ENCODE results near the gene TMEM100.

Gene TMEM100

DNA sequence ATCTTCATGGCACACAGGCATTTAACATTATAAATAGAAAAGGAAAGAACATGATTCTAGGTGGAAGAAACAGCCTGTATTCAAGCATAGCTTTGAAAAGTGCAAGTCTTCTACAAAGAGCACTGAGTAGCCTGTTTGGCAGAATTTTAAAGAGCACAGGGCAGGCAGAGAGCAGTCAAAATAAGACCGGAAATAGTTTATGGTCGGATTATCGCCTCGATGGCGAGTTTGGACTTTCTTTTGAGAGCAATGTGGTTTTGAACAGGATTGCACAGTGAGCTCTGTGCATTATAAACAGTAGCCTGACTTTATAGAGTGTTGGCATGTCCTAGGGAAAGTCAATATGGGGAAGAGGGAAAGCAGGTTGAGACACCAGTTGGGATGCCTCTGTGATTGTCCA lies 6.2 kb upstream of the TMEM100 start:
- no peak for DNase-seq (ENCODE audit: low read depth)
- no peak for TF ChIP-seq CTCF (conservative IDR thresholded peaks at IDR 0.05; ENCODE audit: low read depth, low read length)
- no peak overlapping the region for H3K4me3 ChIP-seq (ENCODE audit: low read depth, low read length)

DNA sequence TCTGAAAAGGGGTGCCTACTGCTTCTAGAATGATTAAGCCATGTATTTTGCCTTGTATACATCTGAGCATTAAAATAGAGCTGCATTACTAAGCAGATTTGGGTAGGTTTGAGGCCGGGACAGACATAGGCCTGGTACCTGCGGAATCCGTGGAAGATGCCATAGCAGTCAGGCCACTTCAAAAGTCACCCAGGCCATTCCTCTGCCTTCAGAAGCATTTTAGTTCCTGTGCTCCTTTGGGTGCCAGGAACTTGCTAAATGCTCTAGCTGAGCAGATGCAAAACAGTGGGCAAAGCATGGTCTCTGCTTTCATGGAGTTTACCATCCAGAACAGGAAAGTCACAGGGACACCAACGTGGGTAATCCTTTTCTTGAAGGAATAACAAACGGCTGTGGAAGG lies 5.7 kb upstream of the TMEM100 start:
- DNase-seq (ENCODE audit: low read depth) = no peak
- H3K4me3 ChIP-seq (ENCODE audit: low read depth, low read length) = no peak overlapping the region
- TF ChIP-seq CTCF (conservative IDR thresholded peaks at IDR 0.05; ENCODE audit: low read depth, low read length) = no peak

- no peak overlapping the region for H3K4me3 ChIP-seq (ENCODE audit: low read depth, low read length)
- peak; percentile 17 for DNase-seq (ENCODE audit: low read depth)
- no peak for TF ChIP-seq CTCF (conservative IDR thresholded peaks at IDR 0.05; ENCODE audit: low read depth, low read length)
Measured at GRCh38 chr17:55727920-55728319, 5.3 kb upstream of the TMEM100 start.

GRCh38 chr17:55727275-55727674 lies 4.6 kb upstream of the TMEM100 start:
- DNase-seq (ENCODE audit: low read depth) = no peak
- no peak overlapping the region for H3K4me3 ChIP-seq (ENCODE audit: low read depth, low read length)
- no peak for TF ChIP-seq CTCF (conservative IDR thresholded peaks at IDR 0.05; ENCODE audit: low read depth, low read length)

GRCh38 chr17:55726440-55726839 lies 3.8 kb upstream of the TMEM100 start:
- peak; percentile 82 for DNase-seq (ENCODE audit: low read depth)
- no peak overlapping the region for H3K4me3 ChIP-seq (ENCODE audit: low read depth, low read length)
- TF ChIP-seq CTCF (conservative IDR thresholded peaks at IDR 0.05; ENCODE audit: low read depth, low read length) = no peak

DNA sequence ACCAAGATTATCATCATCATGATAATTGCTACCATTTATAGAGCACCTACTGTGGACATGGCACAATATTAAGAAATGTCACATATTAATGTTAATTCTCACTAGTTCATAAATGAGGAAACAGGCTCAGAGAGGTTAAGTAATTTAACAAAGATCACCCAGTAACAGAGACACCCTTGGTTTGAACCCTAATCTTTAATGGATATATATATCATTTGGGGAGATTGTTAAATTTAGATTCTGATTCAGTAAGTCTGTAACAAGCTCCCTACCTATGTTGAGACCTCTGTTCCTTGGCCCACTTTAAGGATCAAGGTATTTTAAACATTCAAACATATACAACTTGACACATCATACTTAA lies 804 bp upstream of the TMEM100 start:
- no peak for TF ChIP-seq CTCF (conservative IDR thresholded peaks at IDR 0.05; ENCODE audit: low read depth, low read length)
- H3K4me3 ChIP-seq (ENCODE audit: low read depth, low read length) = no peak overlapping the region
- no peak for DNase-seq (ENCODE audit: low read depth)

- TF ChIP-seq CTCF (conservative IDR thresholded peaks at IDR 0.05; ENCODE audit: low read depth, low read length) = no peak
- H3K4me3 ChIP-seq (ENCODE audit: low read depth, low read length) = peak overlapping the region; percentile 50
- peak; percentile 30 for DNase-seq (ENCODE audit: low read depth)
Measured at GRCh38 chr17:55722016-55722736, 488 bp downstream of the TMEM100 start.
